ENCODE data around the gene TMEM38B.
"Not testable (repeated sequence)": the region's sequence is repeated elsewhere in the genome, so short reads cannot be mapped to it uniquely, and the experiment has no call there.

Gene TMEM38B

DNA sequence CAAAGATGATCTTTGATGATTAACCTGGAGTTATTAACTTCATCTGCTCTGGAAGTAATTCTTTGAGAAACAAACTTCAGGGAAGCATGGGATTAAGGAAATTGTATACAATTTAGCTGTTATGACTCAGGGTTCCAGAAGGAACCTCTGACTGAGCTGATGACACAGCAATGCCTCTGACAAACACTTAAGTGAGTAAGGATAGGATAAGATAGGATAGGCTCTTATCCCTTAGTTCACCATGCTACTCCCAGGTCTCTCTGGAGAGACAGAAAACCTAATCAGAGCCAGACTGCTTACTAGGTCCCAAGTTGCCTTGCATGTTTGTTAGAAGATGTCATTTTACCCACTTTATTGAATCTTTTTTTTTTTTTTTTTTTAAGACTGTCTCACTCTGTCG, 12.6 kb upstream of the TMEM38B start:
- no peak for DNase-seq (ENCODE audit: low read depth)

DNA sequence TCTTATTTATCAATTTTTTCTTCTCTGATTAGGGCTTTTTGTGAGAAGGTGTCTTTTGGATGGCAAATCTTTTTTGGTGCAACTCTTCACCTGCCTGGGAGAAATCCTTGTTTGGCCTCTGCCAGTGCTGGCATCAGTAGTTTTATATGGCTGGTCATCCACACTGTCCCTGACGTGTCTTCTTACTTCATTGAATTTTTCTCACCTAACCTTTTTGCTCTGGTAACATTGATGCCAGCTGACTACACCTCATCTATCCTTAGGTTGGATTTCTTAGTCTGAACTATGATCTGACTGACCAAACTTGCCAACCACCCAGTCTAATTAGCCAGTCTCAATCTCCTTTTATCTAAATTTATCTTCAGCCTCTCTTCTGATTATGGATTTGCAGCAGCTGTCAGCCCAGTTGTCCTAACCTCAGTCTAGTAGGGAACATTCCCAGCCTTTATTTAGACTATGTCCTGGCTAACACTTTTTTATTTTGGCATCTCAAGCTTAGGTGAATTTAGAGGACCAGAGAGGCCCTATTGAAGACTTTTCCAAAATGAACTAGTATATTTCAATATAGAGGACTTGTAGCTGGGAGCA, 10.6 kb upstream of the TMEM38B start:
- no peak for DNase-seq (ENCODE audit: low read depth)

DNA sequence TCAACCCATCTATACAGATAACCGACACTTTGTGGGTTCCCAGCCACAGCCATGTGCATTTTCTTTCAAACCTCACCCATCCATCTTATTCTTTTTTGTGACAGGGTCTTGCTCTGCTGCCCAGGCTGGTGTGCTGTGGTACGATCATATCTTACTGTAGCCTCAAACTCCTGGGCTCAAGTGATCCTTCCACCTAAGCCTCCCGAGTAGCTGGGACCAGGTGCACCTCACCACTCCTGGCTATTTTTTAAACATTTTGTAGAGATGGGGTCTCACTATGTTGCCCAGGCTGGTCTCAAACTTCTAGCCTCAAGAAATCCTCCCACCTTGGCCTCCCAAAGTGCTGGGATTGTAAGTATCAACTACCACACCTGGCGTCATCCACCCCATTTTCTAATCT, 7.4 kb upstream of the TMEM38B start:
- DNase-seq (ENCODE audit: low read depth) = no peak

DNA sequence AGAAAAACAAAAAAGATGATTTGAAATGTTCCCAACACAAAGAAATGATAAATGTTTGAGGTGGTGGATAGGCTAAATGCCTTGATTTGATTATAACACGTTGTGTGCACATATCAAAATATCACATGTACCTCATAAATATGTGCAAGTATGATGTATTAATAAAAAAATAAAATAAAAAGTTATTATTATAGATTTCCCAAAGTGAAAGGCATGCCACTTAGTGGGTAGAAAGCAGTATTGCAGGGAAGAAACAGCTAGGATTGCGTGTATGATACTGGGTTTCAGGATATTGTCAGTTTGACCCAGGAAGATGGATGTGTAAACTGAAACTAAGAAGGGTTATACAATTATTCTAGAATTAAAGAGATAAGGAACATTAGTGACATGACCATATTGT, 3.6 kb upstream of the TMEM38B start:
- DNase-seq (ENCODE audit: low read depth) = no peak

DNA sequence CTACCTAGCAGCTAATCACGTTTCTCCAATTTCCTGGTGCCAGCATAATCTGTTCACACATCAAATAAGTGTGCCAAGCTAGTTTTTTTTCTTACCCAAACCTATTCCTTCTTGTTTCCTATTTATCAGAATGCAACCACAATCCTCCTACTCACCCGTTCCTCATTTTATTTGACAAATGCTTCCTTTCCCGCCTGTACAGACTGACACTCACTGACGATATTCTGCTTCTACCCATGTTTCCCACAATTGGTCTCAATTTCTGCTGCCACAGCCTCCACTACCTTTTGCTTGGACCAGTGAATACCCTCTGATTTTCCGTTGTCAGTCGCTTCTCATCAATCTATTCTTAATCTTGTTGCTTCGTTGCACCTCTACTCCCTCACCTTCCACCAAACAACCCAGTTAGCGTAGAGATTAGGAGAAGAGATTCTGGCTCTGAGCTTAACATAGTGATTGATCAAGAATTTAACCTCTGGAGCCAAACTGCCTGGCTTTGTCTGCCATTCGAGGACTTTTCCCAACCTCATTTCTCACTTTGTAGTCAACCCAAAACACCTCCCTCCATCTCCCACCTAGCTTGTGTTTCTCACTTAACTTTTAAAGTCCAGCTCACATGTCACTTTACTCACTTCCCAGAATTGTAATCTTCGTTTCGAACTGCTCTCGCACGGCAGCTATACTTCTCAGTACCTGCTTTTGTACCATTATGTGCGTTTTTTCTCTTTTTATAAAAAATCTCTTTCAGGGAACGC, 729 bp upstream of the TMEM38B start:
- no peak for DNase-seq (ENCODE audit: low read depth)

DNA sequence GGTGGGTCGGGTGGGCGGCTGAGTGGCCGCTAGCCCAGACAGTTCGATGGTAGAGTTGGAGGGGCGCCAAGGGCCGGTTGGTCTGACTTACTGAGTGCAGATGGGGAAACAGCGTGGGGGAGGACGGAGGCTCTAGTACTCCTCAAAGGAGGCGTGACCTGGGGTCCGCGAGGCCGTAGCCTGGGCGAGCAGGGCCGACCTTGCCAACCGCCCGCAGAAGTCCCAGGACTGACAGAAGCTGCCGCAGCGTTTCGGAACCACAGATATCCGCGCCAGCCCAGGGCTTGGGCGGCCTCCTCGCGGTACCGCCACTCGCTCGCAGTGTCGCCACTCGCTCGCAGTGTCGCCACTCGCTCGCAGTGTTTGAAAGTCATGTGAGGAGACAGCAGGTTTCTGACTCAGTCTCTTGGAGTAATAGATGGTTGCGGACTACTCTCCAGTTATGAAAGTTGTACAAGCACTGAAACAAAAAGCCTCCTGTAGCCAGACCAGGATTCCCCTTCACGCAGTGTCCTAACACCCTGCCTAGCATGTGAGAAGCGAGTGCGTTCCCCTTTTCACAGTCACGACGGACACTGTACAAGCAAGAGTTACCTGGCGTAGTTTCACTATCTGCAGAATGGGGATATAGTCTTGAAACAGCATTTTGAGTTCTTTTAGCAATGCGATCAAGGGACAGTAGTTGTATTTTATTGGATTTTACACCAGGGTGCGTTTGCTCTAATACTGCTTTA, 674 bp downstream of the TMEM38B start:
- DNase-seq (ENCODE audit: low read depth) = peak; percentile 22

DNA sequence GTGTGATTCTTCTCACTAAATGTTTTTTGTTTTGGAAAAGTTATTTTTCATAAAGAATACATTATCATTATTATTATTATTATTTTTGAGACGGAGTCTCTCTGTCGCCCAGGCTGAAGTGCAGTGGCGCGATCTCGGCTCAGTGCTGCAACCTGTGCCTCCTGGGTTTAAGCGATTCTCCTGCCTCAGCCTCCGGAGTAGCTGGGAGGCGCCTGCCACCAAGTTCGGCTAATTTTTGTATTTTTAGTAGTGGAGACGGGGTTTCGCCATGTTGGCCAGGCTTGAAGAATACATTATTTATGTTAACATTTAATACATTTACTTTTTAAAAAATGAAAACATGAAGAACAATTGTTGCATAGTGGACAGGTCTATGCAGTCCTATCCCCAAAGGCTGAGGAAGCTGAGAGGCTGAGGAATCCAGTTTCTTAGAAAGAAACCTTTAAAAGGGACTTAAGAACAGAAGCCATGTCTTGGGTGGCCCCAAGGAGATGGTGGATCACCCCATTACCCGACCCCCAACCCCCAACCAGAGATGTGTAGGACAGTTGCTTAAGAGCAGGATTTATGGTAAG, 2.0 kb downstream of the TMEM38B start:
- DNase-seq (ENCODE audit: low read depth) = no peak

DNA sequence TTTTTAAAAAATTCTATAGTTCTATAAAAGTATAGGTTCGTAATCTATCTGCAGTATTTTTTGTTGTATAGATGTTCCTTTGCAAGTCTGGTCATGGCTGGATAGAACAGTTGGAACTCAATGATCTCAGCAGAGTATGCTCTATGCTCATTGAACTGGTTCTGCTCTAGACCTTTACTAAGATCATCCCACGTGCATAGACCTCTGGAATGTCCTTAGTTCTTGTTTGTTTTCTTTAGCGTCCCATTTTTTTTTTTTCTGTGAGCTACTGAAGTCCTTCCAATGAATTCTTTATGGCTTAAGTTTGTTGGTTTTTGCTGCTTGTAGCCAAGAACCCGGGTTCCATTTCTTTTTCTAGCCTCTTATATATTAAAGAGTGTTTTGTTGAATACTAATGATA, 3.5 kb downstream of the TMEM38B start:
- DNase-seq (ENCODE audit: low read depth) = no peak

DNA sequence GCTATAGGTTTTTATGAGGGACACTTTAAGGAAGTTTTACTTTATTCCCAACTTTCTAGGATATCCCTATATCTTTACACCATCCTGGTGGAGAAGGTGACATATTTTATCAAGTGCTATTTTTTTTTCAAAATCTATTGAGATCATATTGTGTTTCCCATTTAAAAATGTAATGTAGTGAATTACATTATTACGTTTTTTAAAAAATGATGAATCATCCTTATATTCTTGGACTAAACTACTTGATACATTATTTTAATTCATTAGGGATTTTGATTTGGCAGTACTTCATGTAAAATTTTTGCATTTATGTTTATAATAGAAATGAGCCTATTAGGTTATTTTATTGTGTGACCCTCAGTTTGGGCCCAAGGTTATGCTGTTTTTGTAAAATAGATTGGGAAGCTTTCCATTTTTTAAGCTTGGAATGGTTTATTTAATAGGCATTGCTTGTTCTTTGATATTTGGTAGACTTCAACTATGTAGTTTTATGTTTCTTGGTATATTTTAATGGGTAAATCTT, 4.1 kb downstream of the TMEM38B start:
- no peak for DNase-seq (ENCODE audit: low read depth)

DNA sequence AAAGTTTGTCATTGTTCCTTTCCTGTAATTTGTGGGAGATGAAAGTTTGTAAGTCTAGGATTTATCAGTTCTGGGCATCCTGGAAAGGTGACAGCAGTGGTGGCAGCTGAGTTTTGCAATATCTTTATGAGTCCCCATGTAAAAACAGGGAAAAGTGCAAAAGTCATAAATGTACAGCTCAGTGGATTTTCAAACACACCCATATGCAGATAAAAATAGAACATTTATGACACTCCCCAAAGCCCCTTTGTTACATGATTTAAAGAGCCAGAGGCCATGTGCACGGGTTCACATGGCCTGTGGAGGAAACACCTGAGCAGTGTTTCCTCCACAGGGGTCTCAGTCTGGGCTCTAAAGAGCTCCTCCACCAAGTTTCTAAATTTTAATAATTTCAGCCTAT, 6.3 kb downstream of the TMEM38B start:
- DNase-seq (ENCODE audit: low read depth) = no peak

DNA sequence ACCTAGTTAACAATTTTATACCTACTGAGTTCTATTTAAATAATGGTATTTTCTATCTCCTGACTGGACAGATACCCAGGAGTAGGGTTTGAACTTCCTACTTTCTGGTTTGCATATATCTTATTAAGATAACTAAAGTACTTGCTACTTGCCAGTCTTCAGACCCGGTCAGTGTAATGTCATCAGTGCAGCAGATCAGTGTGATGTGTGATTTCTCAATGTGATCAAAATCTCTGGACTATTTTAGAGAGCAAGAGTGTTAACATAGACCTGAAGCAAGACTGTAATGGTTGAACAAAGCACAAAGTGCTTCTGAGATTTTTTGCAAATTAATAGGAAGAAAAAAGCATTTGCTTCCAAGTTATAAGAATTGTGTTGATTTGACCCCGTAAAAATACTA, 6.8 kb downstream of the TMEM38B start:
- DNase-seq (ENCODE audit: low read depth) = no peak

DNA sequence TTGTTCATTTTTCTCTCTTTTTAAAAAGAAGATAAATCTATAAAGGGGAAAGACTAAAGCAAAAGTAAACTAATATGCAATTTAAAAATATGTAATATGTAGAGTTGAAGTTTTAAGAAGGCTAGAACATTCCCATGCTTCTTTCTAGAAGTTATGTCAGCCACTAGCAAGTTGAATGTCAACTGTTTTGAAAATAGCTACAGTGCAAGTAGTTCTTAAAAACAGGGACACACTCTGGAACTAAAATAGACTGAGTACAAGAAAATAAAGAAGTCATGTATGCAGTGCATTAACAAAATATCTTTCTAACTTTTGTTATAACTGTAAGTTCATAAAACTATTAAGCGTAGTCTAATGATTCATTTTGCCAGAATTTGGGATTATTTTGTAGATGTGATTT, 7.9 kb downstream of the TMEM38B start:
- DNase-seq (ENCODE audit: low read depth) = no peak

DNA sequence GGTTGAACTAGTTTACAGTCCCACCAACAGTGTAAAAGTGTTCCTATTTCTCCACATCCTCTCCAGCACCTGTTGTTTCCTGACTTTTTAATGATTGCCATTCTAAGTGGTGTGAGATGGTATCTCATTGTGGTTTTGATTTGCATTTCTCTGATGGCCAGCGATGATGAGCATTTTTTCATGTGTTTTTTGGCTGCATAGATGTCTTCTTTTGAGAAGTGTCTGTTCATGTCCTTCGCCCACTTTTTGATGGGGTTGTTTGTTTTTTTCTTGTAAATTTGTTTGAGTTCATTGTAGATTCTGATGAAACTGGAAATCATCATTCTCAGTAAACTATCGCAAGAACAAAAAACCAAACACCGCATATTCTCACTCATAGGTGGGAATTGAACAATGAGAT, 9.3 kb downstream of the TMEM38B start:
- not testable (repeated sequence) for DNase-seq (ENCODE audit: low read depth)

DNA sequence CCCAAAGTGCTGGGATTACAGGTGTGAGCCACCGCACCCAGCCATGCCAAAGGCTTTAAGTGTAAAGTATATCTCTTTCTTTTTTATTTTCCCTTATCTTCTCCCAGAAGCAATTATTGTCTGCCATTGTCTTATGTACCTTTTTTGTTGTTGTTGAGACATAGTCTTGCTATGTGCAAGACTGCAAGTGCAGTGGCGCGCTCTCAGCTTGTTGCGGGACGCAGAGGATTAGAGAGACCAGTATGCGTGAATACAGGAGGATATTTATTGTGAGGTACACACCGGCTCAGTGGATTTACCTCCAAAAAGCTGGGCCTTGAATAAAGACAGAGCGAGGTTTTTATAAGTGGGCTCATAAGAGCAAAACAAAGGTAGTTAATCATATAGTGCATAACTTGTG, 11.8 kb downstream of the TMEM38B start:
- no peak for DNase-seq (ENCODE audit: low read depth)

DNA sequence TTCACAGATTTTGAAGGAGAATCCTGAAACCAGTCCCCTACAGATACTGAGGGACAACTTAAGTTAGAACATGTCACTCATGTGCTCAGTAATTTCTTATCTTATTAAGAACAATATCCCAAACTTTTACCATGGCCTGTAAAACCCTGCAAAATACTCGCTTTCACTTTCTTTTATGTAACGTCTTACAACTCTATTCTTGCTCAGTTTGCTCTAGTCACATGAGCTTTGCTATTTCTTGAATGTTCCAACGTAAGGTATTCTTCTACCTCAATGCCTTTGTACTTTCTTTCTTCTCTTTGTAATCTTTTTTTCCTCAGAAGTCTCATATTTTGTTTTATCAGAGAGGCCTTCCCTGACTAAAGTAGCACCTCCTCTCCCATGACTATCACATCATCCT, 14.1 kb downstream of the TMEM38B start:
- no peak for DNase-seq (ENCODE audit: low read depth)

DNA sequence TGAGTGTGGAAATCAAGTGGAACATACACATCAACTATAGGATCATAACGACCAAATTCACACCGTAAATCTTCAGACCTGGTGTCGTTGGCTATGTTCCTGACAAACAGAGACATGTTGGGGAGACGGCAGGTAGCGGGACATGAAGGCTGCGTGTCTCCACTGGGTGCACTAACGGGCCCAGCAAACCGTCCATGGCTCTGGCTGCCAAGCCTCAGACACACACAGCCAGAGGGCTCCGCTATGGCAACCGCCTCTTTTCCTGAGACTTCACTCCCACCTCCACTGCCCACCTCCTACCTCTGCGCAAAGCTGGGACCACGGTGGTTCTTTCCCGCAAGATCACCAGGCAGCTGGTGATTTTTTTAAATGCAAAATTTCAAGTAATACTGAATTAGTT, 16.3 kb downstream of the TMEM38B start:
- no peak for DNase-seq (ENCODE audit: low read depth)

DNA sequence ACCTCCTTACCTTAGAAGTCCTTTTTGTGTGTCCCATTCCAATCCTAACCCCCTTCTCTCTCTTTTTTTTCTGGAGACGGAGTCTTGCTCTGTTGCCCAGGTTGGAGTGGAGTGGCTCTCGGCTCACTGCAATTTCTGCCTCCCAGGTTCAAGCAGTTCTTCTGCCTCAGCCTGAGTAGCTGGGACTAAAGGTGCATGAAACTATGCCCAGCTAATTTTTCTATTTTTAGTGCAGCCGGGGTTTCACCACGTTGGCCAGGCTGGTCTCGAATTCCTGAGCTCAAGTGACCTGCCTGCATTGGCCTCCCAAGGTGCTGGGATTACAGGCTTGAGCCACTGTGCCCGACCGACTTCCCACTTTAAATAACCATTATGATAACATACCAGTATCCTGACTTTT, 17.5 kb downstream of the TMEM38B start:
- DNase-seq (ENCODE audit: low read depth) = no peak

DNA sequence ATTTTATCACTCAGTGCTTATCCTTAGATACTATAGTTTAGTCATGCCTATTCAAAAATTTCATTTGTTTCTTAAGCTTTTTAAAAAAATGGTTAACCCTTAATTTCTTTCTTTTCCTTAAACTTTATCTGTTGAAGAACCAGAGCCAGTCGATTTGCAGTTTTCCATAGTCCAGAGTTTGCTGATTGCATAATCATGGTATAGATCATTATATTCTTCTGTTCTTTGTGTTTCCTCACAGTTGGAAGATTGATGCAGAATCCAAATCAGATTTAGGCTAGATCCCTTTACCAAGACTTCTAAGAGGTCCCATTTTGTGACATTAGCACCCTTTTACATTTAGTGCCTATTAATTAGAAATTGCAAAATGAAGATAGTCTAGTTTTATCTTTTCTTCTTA, 18.0 kb downstream of the TMEM38B start:
- DNase-seq (ENCODE audit: low read depth) = no peak

DNA sequence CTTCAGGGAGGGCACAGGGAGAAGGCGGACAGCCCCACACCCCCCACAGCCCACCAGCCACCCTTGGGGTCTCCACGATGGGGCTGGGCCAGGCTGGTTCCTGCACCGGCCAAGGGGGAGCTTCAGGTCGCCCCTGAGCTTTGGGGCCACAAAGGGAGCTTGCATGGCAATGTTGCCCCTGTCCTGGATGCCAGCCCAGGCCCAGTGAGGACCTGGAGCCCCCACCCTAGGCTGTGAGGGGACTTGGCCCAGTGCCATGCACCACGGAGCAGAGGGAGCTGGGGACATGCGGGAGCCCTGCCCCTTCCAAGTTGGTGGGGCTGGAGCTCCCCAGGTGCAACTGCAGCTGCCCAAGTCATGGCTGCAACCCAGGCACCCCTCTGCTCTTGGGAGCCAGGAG, 18.4 kb downstream of the TMEM38B start:
- no peak for DNase-seq (ENCODE audit: low read depth)

DNA sequence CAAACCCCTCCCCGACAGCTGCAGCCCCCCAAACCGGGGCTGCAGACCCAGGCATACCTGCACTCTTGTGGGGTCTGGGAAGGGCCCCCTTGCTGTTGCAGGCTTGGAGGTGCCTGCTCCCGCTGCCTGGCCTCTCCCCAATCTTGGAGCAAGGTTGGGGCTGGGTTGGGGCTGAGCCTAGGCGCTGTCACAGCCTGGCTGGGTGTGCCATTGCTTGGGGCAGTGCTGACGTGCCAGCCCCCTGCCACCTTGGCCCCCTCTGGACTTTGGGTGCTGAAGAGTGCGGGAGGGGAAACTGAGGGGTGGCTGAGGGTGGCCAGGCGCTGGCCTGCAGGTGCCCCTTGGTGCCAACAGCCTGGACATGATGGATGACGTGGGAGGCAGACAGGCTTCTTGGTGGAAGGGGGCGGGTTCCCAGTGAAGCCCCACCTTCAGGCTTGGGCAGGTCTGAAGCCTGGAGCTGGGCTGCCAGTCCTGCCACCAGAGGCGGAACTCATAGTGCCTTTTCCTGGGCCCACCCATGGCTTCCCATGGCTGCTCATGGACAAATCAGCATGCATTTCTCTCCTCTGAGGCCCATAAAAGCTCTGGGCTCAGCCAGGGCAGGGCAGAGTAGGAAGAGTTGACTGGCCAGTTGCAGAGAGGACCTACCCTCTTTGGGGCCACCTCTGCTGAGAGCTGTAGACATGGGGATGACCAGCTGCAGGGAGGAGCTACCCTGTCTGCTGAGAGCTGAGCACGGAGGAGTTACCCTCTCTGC, 19.1 kb downstream of the TMEM38B start:
- DNase-seq (ENCODE audit: low read depth) = no peak

DNA sequence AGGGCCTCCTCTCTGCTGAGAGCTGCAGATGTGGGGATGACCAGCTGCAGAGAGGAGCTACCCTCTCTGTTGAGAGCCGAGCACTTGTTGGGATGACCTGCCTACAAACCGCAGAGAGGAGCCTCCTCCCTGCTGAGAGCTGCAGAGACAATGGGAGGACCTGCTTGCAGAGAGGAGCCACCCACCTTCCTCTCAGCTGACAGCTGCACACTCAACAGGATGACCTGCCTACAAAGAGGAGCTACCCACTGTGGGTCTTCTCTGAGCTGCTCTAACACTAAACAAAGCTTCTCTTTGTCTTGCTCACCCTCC, 19.6 kb downstream of the TMEM38B start:
- DNase-seq (ENCODE audit: low read depth) = no peak

DNA sequence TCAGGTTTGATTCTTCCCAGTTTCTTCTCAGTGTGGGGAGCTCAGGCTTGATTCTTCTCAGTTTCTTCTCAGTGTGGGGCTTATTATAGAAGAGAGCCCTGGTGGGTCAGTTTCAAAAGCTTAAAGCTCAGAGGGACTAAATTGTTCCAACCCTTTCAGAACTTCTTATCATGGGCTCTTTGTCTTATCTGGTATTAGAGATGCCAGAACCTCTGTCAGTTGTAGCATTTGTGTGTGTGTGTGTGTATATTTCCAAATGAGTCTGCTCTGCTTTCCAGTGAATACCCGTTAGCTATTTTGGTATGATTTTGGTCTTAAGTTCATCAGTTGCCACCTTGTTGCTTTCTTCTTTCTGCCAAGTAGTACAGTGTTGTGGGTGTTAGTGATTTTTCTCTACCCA, 21.8 kb downstream of the TMEM38B start:
- DNase-seq (ENCODE audit: low read depth) = no peak
